ENCODE results near the gene MYO7A. TPM values are rescaled to one million over a fixed set of nuclear protein-coding genes. Genes with fewer than 3 reads are reported as not detected.

The MYO7A gene
- total and polyA plus RNA-seq, 2 experiments from 2014 or later = 9.8 to 10.1 TPM

GRCh38 chr11:77106321-77106720 is 21.7 kb upstream of the MYO7A start:
- Histone ChIP-seq H3K4me2 (no peak overlapping the region), H3K27ac (no peak overlapping the region), H4K20me1 (ENCODE audit: insufficient read depth, poor library complexity, severe bottlenecking) (no peaks in the 10 kb centered on the region), H3K9me2 (replicated peaks; ENCODE audit: insufficient read depth) (no peaks in the 10 kb centered on the region), H3K36me3 (replicated peaks; ENCODE audit: insufficient read depth, low read depth) (no peaks in the 10 kb centered on the region), H3K9me3 (ENCODE audit: low read depth) (no peaks in the 10 kb centered on the region), H3K4me3 (no peak overlapping the region), H3K27me3 (no peaks in the 10 kb centered on the region), H2AFZ (no peak overlapping the region), H3K79me2 (no peaks in the 10 kb centered on the region), H3K4me1 (ENCODE audit: insufficient read depth) (peaks cover 16% of the 10 kb centered on the region)
- no peak for TF ChIP-seq EZH2 (IDR thresholded peaks at IDR 0.05; ENCODE audit: borderline replicate concordance)
- no peak for TF ChIP-seq CTCF (IDR thresholded peaks at IDR 0.05; ENCODE audit: poor library complexity)
- no peak for TF ChIP-seq EZH2phosphoT487 (IDR thresholded peaks at IDR 0.05; ENCODE audit: low read depth, severe bottlenecking, unreplicated experiment)
- WGBS (ENCODE audit: low lambda C conversion rate, missing lambda C conversion rate) = 93% methylated on average over 7 of the region's 7 CpGs
- no peak for DNase-seq (ENCODE audit: low spot score)

- H3K27me3 ChIP-seq = no peaks in the 10 kb centered on the region
- no peak overlapping the region for H3K27ac ChIP-seq
- H3K9me3 ChIP-seq (ENCODE audit: low read depth) = no peaks in the 10 kb centered on the region
- 98% methylated on average over 13 of the region's 13 CpGs for whole genome bisulfite sequencing (ENCODE audit: low lambda C conversion rate, missing lambda C conversion rate)
- no peaks in the 10 kb centered on the region for H3K36me3 ChIP-seq (replicated peaks; ENCODE audit: insufficient read depth, low read depth)
- peaks cover 16% of the 10 kb centered on the region for H3K4me1 ChIP-seq (ENCODE audit: insufficient read depth)
- H4K20me1 ChIP-seq (ENCODE audit: insufficient read depth, poor library complexity, severe bottlenecking) = no peaks in the 10 kb centered on the region
- no peaks in the 10 kb centered on the region for H3K9me2 ChIP-seq (replicated peaks; ENCODE audit: insufficient read depth)
- no peak for DNase-seq (ENCODE audit: low spot score)
- no peak for TF ChIP-seq EZH2phosphoT487 (IDR thresholded peaks at IDR 0.05; ENCODE audit: low read depth, severe bottlenecking, unreplicated experiment)
- TF ChIP-seq CTCF (IDR thresholded peaks at IDR 0.05; ENCODE audit: poor library complexity) = no peak
- no peak for TF ChIP-seq EZH2 (IDR thresholded peaks at IDR 0.05; ENCODE audit: borderline replicate concordance)
- no peak overlapping the region for H3K4me3 ChIP-seq
- no peak overlapping the region for H3K4me2 ChIP-seq
- no peak overlapping the region for H2AFZ ChIP-seq
- no peaks in the 10 kb centered on the region for H3K79me2 ChIP-seq
Observed at GRCh38 chr11:77106759-77107158, 21.3 kb upstream of the MYO7A start.

- no peak for TF ChIP-seq EZH2 (IDR thresholded peaks at IDR 0.05; ENCODE audit: borderline replicate concordance)
- no peak for TF ChIP-seq EZH2phosphoT487 (IDR thresholded peaks at IDR 0.05; ENCODE audit: low read depth, severe bottlenecking, unreplicated experiment)
- TF ChIP-seq CTCF (IDR thresholded peaks at IDR 0.05; ENCODE audit: poor library complexity) = no peak
- Histone ChIP-seq H3K4me2 (no peak overlapping the region), H3K4me1 (ENCODE audit: insufficient read depth) (peaks cover 16% of the 10 kb centered on the region), H3K79me2 (no peaks in the 10 kb centered on the region), H4K20me1 (ENCODE audit: insufficient read depth, poor library complexity, severe bottlenecking) (no peaks in the 10 kb centered on the region), H2AFZ (no peak overlapping the region), H3K27ac (peak overlapping the region; percentile 27), H3K9me2 (replicated peaks; ENCODE audit: insufficient read depth) (no peaks in the 10 kb centered on the region), H3K36me3 (replicated peaks; ENCODE audit: insufficient read depth, low read depth) (no peaks in the 10 kb centered on the region), H3K27me3 (no peaks in the 10 kb centered on the region), H3K9me3 (ENCODE audit: low read depth) (no peaks in the 10 kb centered on the region), H3K4me3 (no peak overlapping the region)
- 65% methylated on average over 3 of the region's 3 CpGs for WGBS (ENCODE audit: low lambda C conversion rate, missing lambda C conversion rate)
- DNase-seq (ENCODE audit: low spot score) = peak; percentile 69
Observed at GRCh38 chr11:77107950-77108349, 20.1 kb upstream of the MYO7A start.

- no peaks in the 10 kb centered on the region for H3K9me3 ChIP-seq (ENCODE audit: low read depth)
- no peaks in the 10 kb centered on the region for H3K9me2 ChIP-seq (replicated peaks; ENCODE audit: insufficient read depth)
- H4K20me1 ChIP-seq (ENCODE audit: insufficient read depth, poor library complexity, severe bottlenecking) = no peaks in the 10 kb centered on the region
- no peak overlapping the region for H3K4me2 ChIP-seq
- TF ChIP-seq EZH2 (IDR thresholded peaks at IDR 0.05; ENCODE audit: borderline replicate concordance) = no peak
- no peak for TF ChIP-seq CTCF (IDR thresholded peaks at IDR 0.05; ENCODE audit: poor library complexity)
- no peak for TF ChIP-seq EZH2phosphoT487 (IDR thresholded peaks at IDR 0.05; ENCODE audit: low read depth, severe bottlenecking, unreplicated experiment)
- H3K36me3 ChIP-seq (replicated peaks; ENCODE audit: insufficient read depth, low read depth) = no peaks in the 10 kb centered on the region
- no peak for DNase-seq (ENCODE audit: low spot score)
- no peak overlapping the region for H3K27ac ChIP-seq
- H3K4me3 ChIP-seq = no peak overlapping the region
- H3K27me3 ChIP-seq = no peaks in the 10 kb centered on the region
- H2AFZ ChIP-seq = no peak overlapping the region
- peaks cover 16% of the 10 kb centered on the region for H3K4me1 ChIP-seq (ENCODE audit: insufficient read depth)
- WGBS (ENCODE audit: low lambda C conversion rate, missing lambda C conversion rate) = 90% methylated on average over 9 of the region's 9 CpGs
- no peaks in the 10 kb centered on the region for H3K79me2 ChIP-seq
Observed at GRCh38 chr11:77108436-77108835, 19.6 kb upstream of the MYO7A start.

Data from hepatocyte (in vitro differentiated cells).